Measurements from ENCODE around the gene AFTPH.

Gene AFTPH

GRCh38 chr2:64630752-64631151 is 106.6 kb downstream of the AFTPH start:
- Histone ChIP-seq H3K36me3 (ENCODE audit: insufficient read depth, low read length) (peaks cover 23% of the 10 kb centered on the region), H3K79me2 (ENCODE audit: insufficient read depth, low read length) (no peaks in the 10 kb centered on the region), H3K4me3 (ENCODE audit: low read depth in 1 of 2, low read length in 2 of 2) (no peak overlapping the region), H4K20me1 (ENCODE audit: insufficient read depth, low read length) (peaks cover 14% of the 10 kb centered on the region), H3K4me1 (ENCODE audit: insufficient read depth, low read length) (no peaks in the 10 kb centered on the region), H3K27ac (ENCODE audit: low read length) (no peak overlapping the region), H3K4me2 (ENCODE audit: insufficient read depth, low read length) (no peak overlapping the region), H3K9me3 (ENCODE audit: insufficient read depth, low read length, severe bottlenecking) (no peaks in the 10 kb centered on the region), H3K27me3 (ENCODE audit: insufficient read depth, low read length, poor library complexity) (no peaks in the 10 kb centered on the region), H2AFZ (ENCODE audit: low read depth, low read length) (no peak overlapping the region), H3K9ac (ENCODE audit: low read depth, low read length) (no peak overlapping the region)
- ATAC-seq (ENCODE audit: insufficient read depth, low read depth) (no peak), DNase-seq (no peak)
- no peak for TF ChIP-seq EZH2 (IDR thresholded peaks at IDR 0.05; ENCODE audit: borderline replicate concordance, low read depth, low read length, severe bottlenecking)
- TF ChIP-seq, protein P1, sequence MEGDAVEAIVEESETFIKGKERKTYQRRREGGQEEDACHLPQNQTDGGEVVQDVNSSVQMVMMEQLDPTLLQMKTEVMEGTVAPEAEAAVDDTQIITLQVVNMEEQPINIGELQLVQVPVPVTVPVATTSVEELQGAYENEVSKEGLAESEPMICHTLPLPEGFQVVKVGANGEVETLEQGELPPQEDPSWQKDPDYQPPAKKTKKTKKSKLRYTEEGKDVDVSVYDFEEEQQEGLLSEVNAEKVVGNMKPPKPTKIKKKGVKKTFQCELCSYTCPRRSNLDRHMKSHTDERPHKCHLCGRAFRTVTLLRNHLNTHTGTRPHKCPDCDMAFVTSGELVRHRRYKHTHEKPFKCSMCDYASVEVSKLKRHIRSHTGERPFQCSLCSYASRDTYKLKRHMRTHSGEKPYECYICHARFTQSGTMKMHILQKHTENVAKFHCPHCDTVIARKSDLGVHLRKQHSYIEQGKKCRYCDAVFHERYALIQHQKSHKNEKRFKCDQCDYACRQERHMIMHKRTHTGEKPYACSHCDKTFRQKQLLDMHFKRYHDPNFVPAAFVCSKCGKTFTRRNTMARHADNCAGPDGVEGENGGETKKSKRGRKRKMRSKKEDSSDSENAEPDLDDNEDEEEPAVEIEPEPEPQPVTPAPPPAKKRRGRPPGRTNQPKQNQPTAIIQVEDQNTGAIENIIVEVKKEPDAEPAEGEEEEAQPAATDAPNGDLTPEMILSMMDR (IDR thresholded peaks at IDR 0.05; ENCODE audit: borderline replicate concordance, extremely low read depth, low read length, poor library complexity, severe bottlenecking) = no peak

GRCh38 chr2:64631771-64632170 is 107.6 kb downstream of the AFTPH start:
- H3K79me2 ChIP-seq (ENCODE audit: insufficient read depth, low read length) = no peaks in the 10 kb centered on the region
- TF ChIP-seq, protein P1 (IDR thresholded peaks at IDR 0.05; ENCODE audit: borderline replicate concordance, extremely low read depth, low read length, poor library complexity, severe bottlenecking) = no peak
- no peak for TF ChIP-seq EZH2 (IDR thresholded peaks at IDR 0.05; ENCODE audit: borderline replicate concordance, low read depth, low read length, severe bottlenecking)

GRCh38 chr2:64632835-64633819 is 109.0 kb downstream of the AFTPH start:
- no peak overlapping the region for H2AFZ ChIP-seq (ENCODE audit: low read depth, low read length)
- H3K27ac ChIP-seq (ENCODE audit: low read length) = no peak overlapping the region
- no peaks in the 10 kb centered on the region for H3K27me3 ChIP-seq (ENCODE audit: insufficient read depth, low read length, poor library complexity)
- ATAC-seq (ENCODE audit: insufficient read depth, low read depth) = no peak
- no peaks in the 10 kb centered on the region for H3K79me2 ChIP-seq (ENCODE audit: insufficient read depth, low read length)
- peaks cover 33% of the 10 kb centered on the region for H3K36me3 ChIP-seq (ENCODE audit: insufficient read depth, low read length)
- peaks cover 29% of the 10 kb centered on the region for H4K20me1 ChIP-seq (ENCODE audit: insufficient read depth, low read length)
- H3K4me2 ChIP-seq (ENCODE audit: insufficient read depth, low read length) = no peak overlapping the region
- H3K9ac ChIP-seq (ENCODE audit: low read depth, low read length) = no peak overlapping the region
- TF ChIP-seq, protein P1 (IDR thresholded peaks at IDR 0.05; ENCODE audit: borderline replicate concordance, extremely low read depth, low read length, poor library complexity, severe bottlenecking) = no peak
- no peak for TF ChIP-seq EZH2 (IDR thresholded peaks at IDR 0.05; ENCODE audit: borderline replicate concordance, low read depth, low read length, severe bottlenecking)
- H3K4me3 ChIP-seq (ENCODE audit: low read depth in 1 of 2, low read length in 2 of 2) = no peak overlapping the region
- no peaks in the 10 kb centered on the region for H3K9me3 ChIP-seq (ENCODE audit: insufficient read depth, low read length, severe bottlenecking)
- H3K4me1 ChIP-seq (ENCODE audit: insufficient read depth, low read length) = no peaks in the 10 kb centered on the region
- DNase-seq = no peak

More at GRCh38 chr2:64631771-64632170, 107.6 kb downstream of the AFTPH start:
- Histone ChIP-seq H4K20me1 (ENCODE audit: insufficient read depth, low read length) (peaks cover 22% of the 10 kb centered on the region), H3K36me3 (ENCODE audit: insufficient read depth, low read length) (peaks cover 33% of the 10 kb centered on the region), H3K4me1 (ENCODE audit: insufficient read depth, low read length) (no peaks in the 10 kb centered on the region), H2AFZ (ENCODE audit: low read depth, low read length) (no peak overlapping the region), H3K4me2 (ENCODE audit: insufficient read depth, low read length) (no peak overlapping the region), H3K27ac (ENCODE audit: low read length) (no peak overlapping the region), H3K4me3 (ENCODE audit: low read depth in 1 of 2, low read length in 2 of 2) (no peak overlapping the region), H3K27me3 (ENCODE audit: insufficient read depth, low read length, poor library complexity) (no peaks in the 10 kb centered on the region), H3K9me3 (ENCODE audit: insufficient read depth, low read length, severe bottlenecking) (no peaks in the 10 kb centered on the region), H3K9ac (ENCODE audit: low read depth, low read length) (no peak overlapping the region)
- DNase-seq (no peak), ATAC-seq (ENCODE audit: insufficient read depth, low read depth) (no peak)

Data from DND-41 (cell line).